Peyer's patch (tissue), 4 donors: ENCODE results near the gene RARG.

ENCODE experiments used
- CTCF ChIP-seq, 6 experiments: fragments of 450-650 bp in 4 of 6; fragments of 200-600 bp in 2 of 6; sonication (generic) in 1 of 6; IDR thresholded peaks; one replicate each; pipeline ENCODE4 v1.5.1; 2017 to 2019; ENCODE audit warnings: antibody characterized with exemption in 6 of 6, mild to moderate bottlenecking in 3 of 6, moderate library complexity in 1 of 6
- POLR2A ChIP-seq, 2 donors: fragments of 450-650 bp; IDR thresholded peaks; one replicate each; pipeline ENCODE4 v1.5.1; 2017; ENCODE audit warnings: antibody characterized with exemption in 2 of 2, mild to moderate bottlenecking in 2 of 2, moderate library complexity in 2 of 2

GRCh38 chr12:53197011-53197640 is 34.9 kb downstream of the RARG start:
- TF ChIP-seq CTCF (IDR thresholded peaks at IDR 0.05) (no peak), POLR2A (IDR thresholded peaks at IDR 0.05) (no peak)
